ENCODE data around the gene GLUD1.

- TF ChIP-seq GATA2 (IDR thresholded peaks at IDR 0.05; ENCODE audit: low read depth, low read length) = no peak
- no peak for TF ChIP-seq GATA3 (IDR thresholded peaks at IDR 0.05; ENCODE audit: low read depth, low read length)
These were observed 3.9 kb downstream of the GLUD1 start for GRCh38 chr10:87090779-87091178.

Data from SH-SY5Y (cell line).